Measurements from ENCODE around the gene PSTK. TPM values are rescaled to one million over a fixed set of nuclear protein-coding genes. Genes with fewer than 3 reads are reported as not detected.
A peak's percentile ranks its signal among the peaks of the same experiment; 100 is the strongest.

The PSTK gene
- total and polyA plus RNA-seq, 2 of the 13 experiments (the other 11 are each of a cell fraction or from before 2014, with no cell fraction given): 8.2 to 9.3 TPM

DNA sequence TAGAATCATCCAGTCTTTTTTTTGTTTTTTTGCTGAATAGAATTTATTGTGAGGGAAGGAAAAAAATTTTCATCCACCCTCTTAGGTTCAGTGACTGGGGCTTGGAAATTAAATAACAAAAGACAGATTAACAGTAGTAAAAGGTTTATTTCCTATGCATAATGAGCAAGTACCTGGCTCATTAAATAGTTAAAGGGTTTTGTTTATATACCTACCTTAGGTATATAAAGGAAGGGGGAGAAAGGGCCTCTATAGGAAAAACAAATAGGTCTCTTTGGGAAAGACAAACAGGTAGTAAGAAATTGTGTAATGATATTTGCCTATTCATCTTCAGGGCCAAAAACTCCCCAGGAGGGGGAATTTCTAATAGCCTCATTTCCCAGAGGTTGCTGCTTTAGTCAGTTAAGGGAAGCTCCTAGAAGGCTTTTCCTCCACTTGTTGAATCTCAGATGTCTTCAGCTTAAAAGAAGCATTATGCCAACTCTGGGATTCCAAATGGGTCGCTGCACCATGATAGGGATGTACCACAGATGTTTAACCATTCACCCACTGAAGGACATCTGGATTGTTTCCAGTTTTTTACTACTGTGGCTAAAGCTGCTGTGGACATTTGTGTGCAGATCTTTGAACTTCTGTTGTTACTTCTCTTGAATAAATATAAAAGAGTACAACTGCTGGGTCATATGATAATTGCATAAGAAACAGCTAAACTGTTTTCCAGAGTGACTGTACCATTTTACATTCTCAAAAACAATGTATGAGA is 39.9 kb downstream of the PSTK start (continued):
- no peak for TF ChIP-seq SNAPC4 (CRISPR knock-in tag; IDR thresholded peaks at IDR 0.05)
- 0 out of 2 replicates have a peak, but pooled peaks have one; percentile 51 for TF ChIP-seq ZNF639 (CRISPR knock-in tag; conservative IDR thresholded peaks at IDR 0.05)
- 0 out of 2 replicates have a peak, but pooled peaks have one; percentile 32 for TF ChIP-seq NFE2L2 (IDR thresholded peaks at IDR 0.05; ENCODE audit: low read length)
- TF ChIP-seq, protein P1, sequence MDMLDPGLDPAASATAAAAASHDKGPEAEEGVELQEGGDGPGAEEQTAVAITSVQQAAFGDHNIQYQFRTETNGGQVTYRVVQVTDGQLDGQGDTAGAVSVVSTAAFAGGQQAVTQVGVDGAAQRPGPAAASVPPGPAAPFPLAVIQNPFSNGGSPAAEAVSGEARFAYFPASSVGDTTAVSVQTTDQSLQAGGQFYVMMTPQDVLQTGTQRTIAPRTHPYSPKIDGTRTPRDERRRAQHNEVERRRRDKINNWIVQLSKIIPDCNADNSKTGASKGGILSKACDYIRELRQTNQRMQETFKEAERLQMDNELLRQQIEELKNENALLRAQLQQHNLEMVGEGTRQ (IDR thresholded peaks at IDR 0.05; ENCODE audit: low read depth, low read length): no peak
- TF ChIP-seq, protein P1 (CRISPR knock-in tag; IDR thresholded peaks at IDR 0.05; ENCODE audit: borderline replicate concordance): no peak
- no peak for TF ChIP-seq ZNF33B (CRISPR knock-in tag; IDR thresholded peaks at IDR 0.05)
- TF ChIP-seq ZNF251 (CRISPR knock-in tag; IDR thresholded peaks at IDR 0.05): no peak
- TF ChIP-seq RXRA (CRISPR knock-in tag; IDR thresholded peaks at IDR 0.05): no peak
- peak; percentile 39; the same call in 1 of the 2 replicates for TF ChIP-seq IKZF5 (CRISPR knock-in tag; IDR thresholded peaks at IDR 0.05)
- peak; percentile 20; the same call in 1 of the 2 replicates for TF ChIP-seq FOXO1 (CRISPR knock-in tag; IDR thresholded peaks at IDR 0.05)
- TF ChIP-seq IKZF4 (CRISPR knock-in tag; IDR thresholded peaks at IDR 0.05; ENCODE audit: borderline replicate concordance, low read depth, not compliant biosample characterization): no peak
- TF ChIP-seq RNF219 (CRISPR knock-in tag; IDR thresholded peaks at IDR 0.05): 0 out of 2 replicates have a peak, but pooled peaks have one; percentile 47
